SK-N-DZ (cell line): ENCODE data around the gene CALML4.
"Not testable (repeated sequence)": the region's sequence is repeated elsewhere in the genome, so short reads cannot be mapped to it uniquely, and the experiment has no call there.

Source experiments
- DNase-seq: peaks from one replicate; pipeline ENCODE4 v3.0.0-alpha.2; 2015; ENCODE audit warnings: low spot score

CALML4 gene

GRCh38 chr15:68208636-68209240 is 3.6 kb upstream of the CALML4 start:
- no peak for DNase-seq

- DNase-seq = no peak
Observed at GRCh38 chr15:68208136-68208535, 3.0 kb upstream of the CALML4 start.

GRCh38 chr15:68207176-68207935 is 2.2 kb upstream of the CALML4 start:
- DNase-seq = no peak

GRCh38 chr15:68206711-68207151 is 1.6 kb upstream of the CALML4 start:
- no peak for DNase-seq

DNA sequence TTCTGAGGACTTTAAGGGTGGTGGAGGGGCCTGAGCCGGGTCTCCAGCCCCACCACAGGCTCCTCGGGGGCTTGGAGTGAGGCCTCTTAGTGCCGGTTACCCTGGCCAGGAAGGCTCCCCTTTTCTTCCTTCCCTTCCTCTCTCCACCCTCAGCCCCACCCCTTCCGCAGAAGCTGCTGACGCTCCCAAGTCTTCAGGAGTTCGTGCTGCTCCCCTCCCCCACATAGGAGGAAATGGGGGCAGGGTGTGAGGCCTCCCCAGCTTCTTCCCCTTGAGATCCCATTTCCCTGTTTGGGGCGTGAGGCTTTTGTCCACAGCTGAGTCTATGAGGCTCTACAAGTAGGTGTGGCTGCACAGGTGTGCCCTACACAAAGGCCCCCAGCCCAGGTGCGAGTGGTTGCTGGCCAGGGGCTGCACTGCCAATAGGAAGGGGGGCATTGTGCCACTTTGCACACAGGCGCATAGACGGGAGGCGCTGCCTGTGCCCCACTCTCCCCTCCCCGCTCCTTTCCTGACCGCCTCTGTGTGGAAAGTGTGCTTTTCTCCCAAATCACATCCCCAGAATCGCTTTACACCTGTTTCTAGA is 915 bp upstream of the CALML4 start:
- no peak for DNase-seq

- DNase-seq = no peak
Observed at GRCh38 chr15:68205558-68205944, 419 bp upstream of the CALML4 start.

DNA sequence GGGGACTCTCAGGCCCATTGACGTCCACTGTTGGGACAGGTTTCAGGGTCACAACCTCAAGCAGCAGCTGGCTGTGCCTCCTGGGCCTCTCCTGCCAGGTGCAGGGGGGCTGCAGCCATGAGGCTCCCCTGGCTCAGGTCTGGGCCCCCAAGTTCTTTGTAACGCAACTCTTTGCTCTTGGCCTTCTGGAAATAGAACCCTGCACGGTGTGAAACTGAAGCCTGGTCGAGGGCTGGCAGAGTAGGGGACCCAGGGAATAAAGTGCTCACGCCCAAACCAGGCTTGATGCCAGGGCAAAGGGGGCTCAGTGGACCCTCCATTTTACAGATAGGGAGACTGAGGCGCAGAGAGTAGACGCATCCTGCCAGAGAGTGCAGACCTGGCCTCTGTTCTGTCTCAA is 771 bp downstream of the CALML4 start:
- DNase-seq = no peak

DNA sequence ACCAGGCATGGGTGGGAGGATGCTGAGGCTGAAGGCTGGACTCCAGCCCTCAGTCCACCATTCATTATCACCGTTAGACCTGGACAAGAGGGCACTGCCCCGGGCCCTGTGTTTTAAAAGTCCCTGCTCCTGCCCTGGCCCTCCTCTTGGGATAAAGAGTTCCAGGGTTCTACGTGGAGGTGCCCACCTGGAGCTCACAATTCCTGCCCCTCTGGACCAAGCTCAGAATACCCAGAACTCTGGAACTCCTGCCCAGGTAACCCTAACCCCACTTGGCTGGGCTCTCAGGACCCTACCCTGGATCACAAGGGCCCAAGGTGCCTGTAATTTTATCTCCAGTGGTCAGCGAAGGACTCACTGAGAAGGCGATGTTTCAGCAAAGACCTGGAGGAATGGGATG is 1.2 kb downstream of the CALML4 start:
- DNase-seq = no peak

GRCh38 chr15:68203486-68203885 is 1.6 kb downstream of the CALML4 start:
- no peak for DNase-seq

DNA sequence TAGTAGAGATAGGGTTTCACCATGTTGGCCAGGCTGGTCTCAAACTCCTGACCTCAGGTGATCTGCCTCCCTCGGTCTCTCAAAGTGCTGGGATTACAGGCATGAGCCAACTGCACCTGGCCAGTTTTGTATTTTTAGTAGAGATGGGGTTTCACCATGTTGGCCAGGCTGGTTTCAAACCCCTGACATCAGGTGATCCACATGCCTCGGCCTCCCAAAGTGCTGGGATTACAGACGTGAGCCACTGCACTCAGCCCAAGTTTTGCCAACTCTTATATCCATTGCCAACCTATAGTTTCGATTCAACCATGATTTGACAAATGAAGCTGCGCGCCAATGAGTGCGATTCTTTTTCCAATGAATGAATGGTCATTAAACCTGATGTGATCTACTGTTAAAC is 2.1 kb downstream of the CALML4 start:
- not testable (repeated sequence) for DNase-seq

DNA sequence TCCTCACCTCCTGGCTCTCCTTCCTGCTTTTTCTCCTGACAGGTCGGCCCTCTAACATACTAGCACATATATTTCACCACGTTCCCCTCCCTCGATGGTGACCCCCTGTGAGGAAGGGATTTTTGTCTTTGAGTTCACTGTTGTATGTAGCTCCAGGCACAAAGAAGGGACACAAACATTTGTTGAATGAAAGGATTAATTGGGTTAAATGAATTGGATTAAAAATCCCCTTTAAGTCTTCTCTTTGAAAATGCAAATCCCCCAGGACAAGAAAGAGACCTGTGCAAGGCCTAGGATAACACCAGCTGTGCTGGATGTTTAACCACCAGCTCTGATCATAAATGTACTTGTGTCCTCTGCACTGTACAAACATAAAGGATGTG is 3.3 kb downstream of the CALML4 start:
- no peak for DNase-seq

GRCh38 chr15:68201153-68201878 is 3.8 kb downstream of the CALML4 start:
- DNase-seq = no peak

DNA sequence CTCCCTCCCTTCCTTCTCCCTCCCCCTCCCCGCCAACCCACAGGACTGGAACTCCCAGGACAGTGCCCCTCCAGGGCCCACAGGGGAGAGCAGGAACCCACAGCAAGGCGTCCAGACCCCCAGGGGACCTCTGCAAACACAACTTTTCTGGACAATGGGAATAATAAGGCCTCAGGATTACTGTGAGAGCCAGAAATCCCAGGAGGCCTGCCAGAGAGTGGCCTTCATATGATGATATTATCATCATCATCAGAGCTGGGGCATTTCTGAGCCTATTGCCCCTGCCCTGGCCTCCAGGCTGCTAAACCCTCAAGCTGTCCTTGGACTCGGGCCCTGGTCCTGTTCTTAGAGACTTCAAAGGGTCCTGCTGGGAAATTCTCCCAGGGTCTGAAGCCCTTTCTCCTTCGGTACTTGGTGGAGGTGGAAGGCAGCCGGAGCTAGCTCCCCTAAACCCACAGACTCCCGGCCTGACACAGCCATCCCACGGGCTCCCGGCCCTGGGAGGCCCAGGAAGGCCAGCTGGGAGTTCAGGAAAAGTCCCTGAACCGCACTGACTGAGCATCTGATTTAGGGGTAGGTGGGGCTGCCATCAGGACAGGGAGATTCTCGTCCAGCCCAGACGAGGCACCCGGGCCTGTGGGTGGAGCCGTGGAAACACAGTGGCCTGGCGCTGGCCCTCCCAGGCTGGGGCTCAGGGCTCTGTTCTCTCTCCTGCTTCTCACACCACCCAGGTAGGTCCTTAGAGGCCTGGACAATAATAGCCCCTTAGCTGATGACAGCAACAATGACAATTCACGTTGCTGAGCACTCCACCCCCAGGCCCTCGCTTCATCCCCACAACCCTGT is 4.9 kb downstream of the CALML4 start:
- DNase-seq = peak; percentile 35

DNA sequence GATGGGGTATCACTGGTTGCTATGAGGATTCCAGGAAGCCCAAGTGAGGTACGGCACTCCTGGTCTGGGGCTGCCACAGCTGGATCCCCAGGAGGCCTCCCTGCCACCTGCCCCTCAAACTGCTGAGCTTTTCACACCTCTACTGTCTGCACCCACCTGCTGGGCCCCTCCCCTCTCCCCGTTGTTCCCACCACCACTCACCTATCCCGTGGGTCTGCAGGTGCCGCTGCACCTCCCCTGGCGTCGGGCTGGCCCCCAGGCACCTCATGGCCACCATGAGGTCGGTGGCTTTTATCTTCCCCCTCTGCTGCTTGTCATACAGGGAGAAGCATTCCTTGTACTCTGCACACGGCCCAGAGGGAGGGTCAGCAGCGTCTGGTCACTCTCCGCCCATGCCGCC is 5.8 kb downstream of the CALML4 start:
- DNase-seq = no peak

DNA sequence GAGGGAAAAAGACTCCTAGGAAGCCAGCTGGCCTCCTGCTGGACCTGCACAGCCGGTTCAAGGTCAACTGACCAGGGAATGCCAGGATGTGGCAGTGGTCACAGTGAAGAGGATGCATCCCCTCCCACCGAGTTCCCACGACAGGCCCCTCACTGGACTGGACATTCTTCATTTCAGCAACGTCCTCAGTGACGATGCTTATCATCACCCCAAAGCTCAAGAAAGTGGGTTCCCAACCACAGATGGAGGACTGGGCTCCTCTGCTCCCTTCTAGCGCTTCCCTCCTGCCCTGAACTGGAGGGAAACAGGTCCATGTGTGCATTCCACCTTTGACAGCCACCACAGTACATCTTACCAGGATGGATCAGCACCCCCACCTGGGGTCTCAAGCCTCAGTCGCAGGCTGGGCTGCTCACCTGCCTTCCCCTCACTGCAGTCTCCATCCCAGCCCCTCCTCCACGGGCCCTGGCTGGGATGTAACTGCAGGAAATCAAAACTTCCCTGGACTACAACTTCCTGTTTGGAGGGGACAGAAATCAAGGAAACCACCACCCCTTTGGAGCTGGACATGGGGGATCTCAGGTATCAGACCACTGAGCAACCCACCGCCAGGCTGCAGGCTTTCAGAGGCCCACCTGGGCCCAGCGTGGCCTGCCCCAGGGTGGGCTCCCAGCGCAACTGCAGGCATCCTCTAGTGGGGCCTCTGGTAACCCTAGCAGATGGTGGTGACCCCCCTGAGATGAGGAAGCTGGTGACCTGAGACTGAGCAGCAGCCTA is 7.3 kb downstream of the CALML4 start:
- DNase-seq = no peak

DNA sequence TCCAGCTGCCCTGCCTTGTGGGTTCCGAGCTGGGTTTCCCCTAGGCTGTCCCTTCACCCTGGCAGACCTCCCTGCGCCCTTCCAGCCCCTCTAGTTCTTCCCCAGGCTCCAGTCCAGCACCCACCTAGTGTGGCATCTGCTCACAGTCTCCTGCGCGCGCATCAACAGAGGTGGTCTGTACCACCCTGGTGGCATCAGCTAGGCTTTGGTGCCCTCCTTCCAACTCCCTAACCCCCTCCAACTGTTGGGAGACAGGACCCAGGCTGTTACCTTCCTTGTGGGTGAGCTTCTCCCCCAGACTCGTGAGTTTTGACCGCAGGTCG is 8.0 kb downstream of the CALML4 start:
- DNase-seq = no peak

DNA sequence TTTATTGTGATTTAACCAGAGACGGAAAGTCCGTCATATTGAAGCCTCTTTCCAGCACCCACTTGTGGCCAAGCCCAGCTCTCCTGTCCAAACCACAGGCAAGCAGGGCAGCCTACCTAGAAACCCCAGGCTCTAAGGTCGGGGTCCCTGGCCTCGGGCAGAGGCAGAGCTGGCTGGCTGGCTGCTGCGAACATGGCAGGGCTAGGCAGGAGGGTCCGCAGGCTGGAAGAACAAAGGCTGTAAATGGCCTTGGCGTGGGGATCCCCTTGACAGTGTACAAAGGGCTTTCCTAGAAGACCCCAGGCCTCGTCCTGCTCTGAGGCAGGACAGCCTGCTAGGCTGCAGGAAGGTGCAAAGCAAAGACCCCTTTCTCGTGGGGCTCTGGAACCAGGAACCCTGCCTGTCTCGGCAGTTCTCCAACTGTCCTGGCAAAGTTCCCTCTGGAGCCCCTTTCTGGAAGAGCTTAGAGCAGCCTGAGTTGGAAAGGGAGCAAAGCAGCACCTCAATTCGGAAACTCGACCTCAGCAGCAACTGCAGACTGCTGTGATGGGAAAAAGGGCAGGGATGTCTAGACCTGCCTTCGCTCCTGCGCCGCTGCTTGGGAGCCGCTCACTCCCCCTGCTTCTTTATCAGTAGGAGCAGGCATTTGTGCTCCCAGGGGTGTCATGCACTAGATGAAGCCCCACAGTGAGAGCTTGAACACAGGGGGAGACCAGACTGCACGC is 8.5 kb downstream of the CALML4 start:
- DNase-seq = no peak

DNA sequence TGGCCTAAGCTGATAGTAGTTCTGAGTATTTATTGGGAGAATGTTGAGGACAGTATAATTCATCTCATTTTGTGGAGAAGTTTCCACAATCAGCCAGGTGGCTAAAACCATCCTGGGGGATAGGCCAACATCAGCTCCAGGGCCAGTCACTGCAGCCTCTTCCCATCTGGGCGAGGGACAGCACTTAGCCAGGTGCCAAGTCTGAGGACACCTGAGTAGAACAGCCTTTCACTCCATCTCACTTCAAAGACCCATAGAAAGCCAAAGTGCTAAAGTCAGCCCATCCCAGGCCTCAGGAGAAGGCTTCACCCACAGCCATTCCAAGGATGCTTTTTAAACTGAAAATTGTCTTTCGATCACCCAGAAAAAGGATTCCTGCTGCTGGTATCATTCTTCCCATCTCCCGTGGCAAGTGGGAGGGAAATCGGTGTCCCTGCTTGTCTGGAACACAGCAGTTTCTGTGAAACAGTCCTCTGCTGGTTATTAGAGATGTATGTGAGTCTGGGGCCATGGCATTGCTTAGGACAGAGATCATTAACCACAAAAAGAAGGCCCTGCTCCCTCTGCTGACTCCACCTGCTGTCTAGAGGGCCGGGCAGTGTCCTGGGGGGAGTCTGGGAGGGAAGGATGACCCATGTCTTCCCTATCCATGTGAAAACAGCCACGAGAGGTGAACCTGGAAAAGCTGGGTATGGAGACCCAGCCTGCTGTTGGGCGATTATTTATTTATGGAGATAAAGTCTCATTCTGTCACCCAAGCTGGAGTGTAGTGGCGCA is 9.6 kb downstream of the CALML4 start:
- no peak for DNase-seq

- DNase-seq = no peak
Observed at GRCh38 chr15:68192804-68193486, 12.2 kb downstream of the CALML4 start.
